Ovary (tissue), 9 donors: Measurements from ENCODE around the gene C8B. TPM values are rescaled to one million over a fixed set of nuclear protein-coding genes. Genes with fewer than 3 reads are reported as not detected.

Source experiments
- DNase-seq, 5 donors: peaks; one replicate each; pipeline ENCODE4 v3.0.0-alpha.2; 2019 to 2020
- H3K27ac ChIP-seq, 2 donors: fragments of 200-600 bp; one replicate each; pipeline versions ENCODE4 v1.5.1 to v1.8.0; 2019 to 2022
- H3K27me3 ChIP-seq: fragments of 200-600 bp; one replicate; pipeline ENCODE4 v1.8.0; 2022
- H3K36me3 ChIP-seq: fragments of 200-600 bp; sonication (generic); one replicate; pipeline ENCODE4 v1.5.1; 2019
- H3K4me1 ChIP-seq: one replicate; pipeline ENCODE4 v1.8.1; 2013; ENCODE audit warnings: mild to moderate bottlenecking, moderate library complexity; ENCODE audit not compliant: insufficient read depth
- H3K4me3 ChIP-seq: fragments of 200-600 bp; sonication (generic); one replicate; pipeline ENCODE4 v1.5.1; 2017
- H3K9me3 ChIP-seq, 2 donors: fragments of 200-600 bp in 1 of 2; sonication (generic) in 1 of 2; one replicate each; pipeline versions ENCODE4 v1.5.1 to v1.8.1; 2013 to 2019; ENCODE audit warnings: mild to moderate bottlenecking in 1 of 2, moderate library complexity in 1 of 2
- CTCF ChIP-seq, 3 donors: fragments of 450-650 bp in 2 of 3; fragments of 200-600 bp in 1 of 3; IDR thresholded peaks; one replicate each; pipeline versions ENCODE4 v1.5.1 to v1.8.0; 2016 to 2022; ENCODE audit warnings: antibody characterized with exemption in 3 of 3, mild to moderate bottlenecking in 1 of 3
- EP300 ChIP-seq: sonication (generic); formaldehyde crosslinking; IDR thresholded peaks from one replicate; pipeline ENCODE4 v1.6.1; 2017; ENCODE audit warnings: antibody characterized with exemption
- POLR2A ChIP-seq: fragments of 450-650 bp; IDR thresholded peaks from one replicate; pipeline ENCODE4 v1.6.1; 2017; ENCODE audit warnings: antibody characterized with exemption, mild to moderate bottlenecking, moderate library complexity
- WGBS, 3 donors: extraction: QIAGEN DNeasy Blood & Tissue Kit in 1 of 3; methylation state at CpG; one replicate each; pipeline versions ENCODE4 v1.1.5 to v1.1.7; 2013 to 2017; 5-methylcytosine and 5-hydroxymethylcytosine counted together
- intact Hi-C, 4 donors: fragments of 100-400 bp; cut with DNase I; formaldehyde crosslinking; loops; one replicate each; pipeline versions ENCODE4 v1.11.0 to v1.15.1; 2022 to 2023
- polyA plus RNA-seq, 2 donors: library from polyadenylated mRNA; stranded (reverse); fragments of 200-250 nt in 1 of 2; fragments of 350-450 nt in 1 of 2; fragmentation: Illumina TruSeq in 1 of 2; extraction: RNeasy Lipid Tissue Mini Kit (QIAGEN cat#74804) in 1 of 2; gene quantifications; one replicate each; pipeline ENCODE4 v1.2.3, GENCODE V29; 2013 to 2014
- total RNA-seq, 7 donors: library from RNA; depleted of rRNA in 2 of 7; stranded (reverse); fragments of >200 nt in 2 of 7; fragmentation: NEBNext Ultra II Directional in 3 of 7; extraction: Animal tissue kit (Norgen Biotek cat#: 25700) in 3 of 7; gene quantifications; one replicate each; pipeline versions ENCODE4 v1.1.0 to v1.2.4, GENCODE V29; 2016 to 2023
- donor health status: DM: no; HTN: no; CAD: no; lungs with moderate emphysema.
- donor health status: DM: no; HTN: no; CAD: no.
- donor health status: Bipolar disorder and iron deficiency.
- donor health status: DM: yes; HTN: yes; CAD: no.
- donor health status: DM: no; HTN: no; CAD: no.
- donor health status: DM: yes; HTN: yes; CAD: no.

Gene C8B
- total and polyA plus RNA-seq, 9 donors: 0.13 TPM; not detected in 8

- WGBS, 3 donors: 65 to 79% (median 78%) methylated on average over 4 of the region's 4 CpGs
- Histone ChIP-seq H3K4me1 (no peaks in the 10 kb centered on the region), H3K27me3 (no peaks in the 10 kb centered on the region), H3K9me3 (no peaks in the 10 kb centered on the region), H3K27ac (no peak overlapping the region), H3K36me3 (no peaks in the 10 kb centered on the region), H3K4me3 (no peak overlapping the region)
- intact Hi-C loops: no loop called here
- DNase-seq: no peak
- TF ChIP-seq POLR2A (no peak), CTCF (IDR thresholded peaks at IDR 0.05) (no peak), EP300 (no peak)
Observed at GRCh38 chr1:56977910-56978309, 12.1 kb upstream of the C8B start.

- Histone ChIP-seq H3K36me3 (no peaks in the 10 kb centered on the region), H3K27ac (no peak overlapping the region), H3K27me3 (no peaks in the 10 kb centered on the region), H3K9me3 (no peaks in the 10 kb centered on the region), H3K4me1 (no peaks in the 10 kb centered on the region), H3K4me3 (no peak overlapping the region)
- WGBS, 3 donors: 66 to 86% (median 76%) methylated on average over 4 of the region's 4 CpGs
- intact Hi-C loops: no loop called here
- no peak for DNase-seq
- TF ChIP-seq POLR2A: no peak
- no peak for TF ChIP-seq EP300
- no peak for TF ChIP-seq CTCF (IDR thresholded peaks at IDR 0.05)
Observed at GRCh38 chr1:56975446-56975845, 9.6 kb upstream of the C8B start.

GRCh38 chr1:56973923-56974742 is 8.3 kb upstream of the C8B start:
- Histone ChIP-seq H3K4me1 (no peaks in the 10 kb centered on the region), H3K4me3 (no peak overlapping the region), H3K9me3 (no peaks in the 10 kb centered on the region), H3K36me3 (no peaks in the 10 kb centered on the region), H3K27me3 (no peaks in the 10 kb centered on the region), H3K27ac (no peak overlapping the region)
- intact Hi-C loops: no loop called here
- no peak for DNase-seq
- WGBS, 3 donors: 71 to 83% (median 75%) methylated on average over 5 of the region's 5 CpGs
- no peak for TF ChIP-seq POLR2A
- TF ChIP-seq CTCF (IDR thresholded peaks at IDR 0.05): no peak
- TF ChIP-seq EP300: no peak

GRCh38 chr1:56972976-56973375 is 7.2 kb upstream of the C8B start:
- TF ChIP-seq POLR2A (no peak), EP300 (no peak), CTCF (IDR thresholded peaks at IDR 0.05) (no peak)
- Histone ChIP-seq H3K27me3 (no peaks in the 10 kb centered on the region), H3K27ac (no peak overlapping the region), H3K36me3 (no peaks in the 10 kb centered on the region), H3K4me3 (no peak overlapping the region), H3K9me3 (no peaks in the 10 kb centered on the region), H3K4me1 (no peaks in the 10 kb centered on the region)
- no peak for DNase-seq
- 47 to 74% (median 49%) methylated on average over 1 of the region's 1 CpG for WGBS, 3 donors
- intact Hi-C loops: no loop called here
